GM12878 (cell line): Measurements from ENCODE around the gene GPR108. TPM values are rescaled to one million over a fixed set of nuclear protein-coding genes. Genes with fewer than 3 reads are reported as not detected.

Experiments
- BCLAF1 ChIP-seq: fragments of 450-650 bp; IDR thresholded peaks from 2 replicates; pipeline ENCODE4 v1.6.1; 2017; ENCODE audit warnings: antibody characterized with exemption, mild to moderate bottlenecking, moderate library complexity
- BHLHE40 ChIP-seq, 2 experiments: fragments of 450-650 bp in 1 of 2; IDR thresholded peaks; 2 replicates each; pipeline ENCODE4 v1.6.1; 2011 to 2017; ENCODE audit warnings: low read depth in 2 of 2, borderline replicate concordance in 1 of 2, improper control_type of control experiment in 1 of 2, low read length in 1 of 2, mild to moderate bottlenecking in 1 of 2
- BMI1 ChIP-seq: fragments of 450-650 bp; IDR thresholded peaks from 2 replicates; pipeline ENCODE4 v1.6.1; 2016; ENCODE audit warnings: mild to moderate bottlenecking, moderate library complexity, borderline replicate concordance
- CHD2 ChIP-seq: IDR thresholded peaks from 2 replicates; pipeline ENCODE4 v1.6.1; 2011; ENCODE audit warnings: low read depth, low read length, improper control_type of control experiment, borderline replicate concordance
- EED ChIP-seq: sonication (generic); IDR thresholded peaks from 2 replicates; pipeline ENCODE4 v1.6.1; 2016; ENCODE audit warnings: antibody characterized with exemption, low read depth
- EZH2 ChIP-seq: IDR thresholded peaks from 2 replicates; pipeline ENCODE4 v1.6.1; 2012; ENCODE audit warnings: low read depth, mild to moderate bottlenecking, control low read depth, inconsistent platforms, low read length, borderline replicate concordance; ENCODE audit not compliant: control insufficient read depth
- GABPA ChIP-seq: IDR thresholded peaks from 2 replicates; pipeline ENCODE4 v1.6.1; 2014; ENCODE audit warnings: antibody characterized with exemption, low read depth, mild to moderate bottlenecking, inconsistent platforms
- PKNOX1 ChIP-seq: fragments of 450-650 bp; IDR thresholded peaks from 2 replicates; pipeline ENCODE4 v1.6.1; 2016; ENCODE audit warnings: mild to moderate bottlenecking
- YY1 ChIP-seq: IDR thresholded peaks from 2 replicates; pipeline ENCODE4 v1.6.1; 2011; ENCODE audit warnings: low read depth, mild to moderate bottlenecking, low read length
- ZBTB4 ChIP-seq: fragments of 450-650 bp; formaldehyde crosslinking; IDR thresholded peaks from 2 replicates; pipeline ENCODE4 v1.4.0; 2022; ENCODE audit warnings: mild to moderate bottlenecking, moderate library complexity
- polyA plus RNA-seq, 11 experiments: library from polyadenylated mRNA; depleted of rRNA in 4 of 11; unstranded in 6 of 11; stranded (reverse) in 5 of 11; fragments of >200 nt; fragmentation: Nextera tagmentation in 4 of 11; fragmentation: Illumina TruSeq in 1 of 11; extraction: Ambion mirVana in 4 of 11; extraction: Trizol in 1 of 11; gene quantifications; 1 replicate in 1 of 11; 2 replicates in 10 of 11; pipeline versions ENCODE4 v1.2.1 to v1.2.3, GENCODE V29; 2011 to 2016; ENCODE audit warnings: inconsistent platforms in 2 of 11, missing spikeins in 2 of 11, low read depth in 1 of 11
- total RNA-seq, 4 experiments: library from RNA; depleted of rRNA in 3 of 4; stranded (reverse); fragments of >200 nt in 3 of 4; fragmentation: Illumina TruSeq in 1 of 4; extraction: Trizol in 1 of 4; gene quantifications; 2 replicates each; pipeline versions ENCODE4 v1.2.1 to v1.2.3, GENCODE V29; 2013 to 2021
- TF ChIP-seq, protein P1 (sequence below): IDR thresholded peaks from 2 replicates; pipeline ENCODE4 v1.6.1; 2012; ENCODE audit warnings: improper control_type of control experiment, low read depth, low read length; ENCODE audit not compliant: insufficient replicate concordance
- TF ChIP-seq, protein P2 (sequence below): IDR thresholded peaks from 2 replicates; pipeline ENCODE4 v1.6.1; 2012; ENCODE audit warnings: low read depth, low read length, improper control_type of control experiment
- TF ChIP-seq, protein P3 (sequence below): IDR thresholded peaks from 2 replicates; pipeline ENCODE4 v1.6.1; 2012; ENCODE audit warnings: low read depth, low read length, improper control_type of control experiment

The GPR108 gene
- total and polyA plus RNA-seq, 10 of the 15 experiments (the other 5 are each of a cell fraction or from before 2014, with no cell fraction given): 4.4 to 87.2 (median 57.1) TPM

GRCh38 chr19:6736169-6736916 is 1.0 kb downstream of the GPR108 start (continued):
- TF ChIP-seq, protein P1, sequence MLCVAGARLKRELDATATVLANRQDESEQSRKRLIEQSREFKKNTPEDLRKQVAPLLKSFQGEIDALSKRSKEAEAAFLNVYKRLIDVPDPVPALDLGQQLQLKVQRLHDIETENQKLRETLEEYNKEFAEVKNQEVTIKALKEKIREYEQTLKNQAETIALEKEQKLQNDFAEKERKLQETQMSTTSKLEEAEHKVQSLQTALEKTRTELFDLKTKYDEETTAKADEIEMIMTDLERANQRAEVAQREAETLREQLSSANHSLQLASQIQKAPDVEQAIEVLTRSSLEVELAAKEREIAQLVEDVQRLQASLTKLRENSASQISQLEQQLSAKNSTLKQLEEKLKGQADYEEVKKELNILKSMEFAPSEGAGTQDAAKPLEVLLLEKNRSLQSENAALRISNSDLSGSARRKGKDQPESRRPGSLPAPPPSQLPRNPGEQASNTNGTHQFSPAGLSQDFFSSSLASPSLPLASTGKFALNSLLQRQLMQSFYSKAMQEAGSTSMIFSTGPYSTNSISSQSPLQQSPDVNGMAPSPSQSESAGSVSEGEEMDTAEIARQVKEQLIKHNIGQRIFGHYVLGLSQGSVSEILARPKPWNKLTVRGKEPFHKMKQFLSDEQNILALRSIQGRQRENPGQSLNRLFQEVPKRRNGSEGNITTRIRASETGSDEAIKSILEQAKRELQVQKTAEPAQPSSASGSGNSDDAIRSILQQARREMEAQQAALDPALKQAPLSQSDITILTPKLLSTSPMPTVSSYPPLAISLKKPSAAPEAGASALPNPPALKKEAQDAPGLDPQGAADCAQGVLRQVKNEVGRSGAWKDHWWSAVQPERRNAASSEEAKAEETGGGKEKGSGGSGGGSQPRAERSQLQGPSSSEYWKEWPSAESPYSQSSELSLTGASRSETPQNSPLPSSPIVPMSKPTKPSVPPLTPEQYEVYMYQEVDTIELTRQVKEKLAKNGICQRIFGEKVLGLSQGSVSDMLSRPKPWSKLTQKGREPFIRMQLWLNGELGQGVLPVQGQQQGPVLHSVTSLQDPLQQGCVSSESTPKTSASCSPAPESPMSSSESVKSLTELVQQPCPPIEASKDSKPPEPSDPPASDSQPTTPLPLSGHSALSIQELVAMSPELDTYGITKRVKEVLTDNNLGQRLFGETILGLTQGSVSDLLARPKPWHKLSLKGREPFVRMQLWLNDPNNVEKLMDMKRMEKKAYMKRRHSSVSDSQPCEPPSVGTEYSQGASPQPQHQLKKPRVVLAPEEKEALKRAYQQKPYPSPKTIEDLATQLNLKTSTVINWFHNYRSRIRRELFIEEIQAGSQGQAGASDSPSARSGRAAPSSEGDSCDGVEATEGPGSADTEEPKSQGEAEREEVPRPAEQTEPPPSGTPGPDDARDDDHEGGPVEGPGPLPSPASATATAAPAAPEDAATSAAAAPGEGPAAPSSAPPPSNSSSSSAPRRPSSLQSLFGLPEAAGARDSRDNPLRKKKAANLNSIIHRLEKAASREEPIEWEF: peak; percentile 11
- no peak for TF ChIP-seq EED
- peak in 1 of 2 experiments; percentile 60; a peak in 2 of 4 replicates for TF ChIP-seq BHLHE40 (IDR thresholded peaks at IDR 0.05; ENCODE audit: borderline replicate concordance in 1 of 2, low read depth in 2 of 2, low read length in 1 of 2)
- TF ChIP-seq GABPA: no peak
- TF ChIP-seq BMI1: no peak
- TF ChIP-seq, protein P2, sequence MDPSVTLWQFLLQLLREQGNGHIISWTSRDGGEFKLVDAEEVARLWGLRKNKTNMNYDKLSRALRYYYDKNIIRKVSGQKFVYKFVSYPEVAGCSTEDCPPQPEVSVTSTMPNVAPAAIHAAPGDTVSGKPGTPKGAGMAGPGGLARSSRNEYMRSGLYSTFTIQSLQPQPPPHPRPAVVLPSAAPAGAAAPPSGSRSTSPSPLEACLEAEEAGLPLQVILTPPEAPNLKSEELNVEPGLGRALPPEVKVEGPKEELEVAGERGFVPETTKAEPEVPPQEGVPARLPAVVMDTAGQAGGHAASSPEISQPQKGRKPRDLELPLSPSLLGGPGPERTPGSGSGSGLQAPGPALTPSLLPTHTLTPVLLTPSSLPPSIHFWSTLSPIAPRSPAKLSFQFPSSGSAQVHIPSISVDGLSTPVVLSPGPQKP: no peak
- 0 out of 2 replicates have a peak, but pooled peaks have one; percentile 9 for TF ChIP-seq PKNOX1
- 0 out of 2 replicates have a peak, but pooled peaks have one; percentile 33 for TF ChIP-seq BCLAF1
- TF ChIP-seq, protein P3, sequence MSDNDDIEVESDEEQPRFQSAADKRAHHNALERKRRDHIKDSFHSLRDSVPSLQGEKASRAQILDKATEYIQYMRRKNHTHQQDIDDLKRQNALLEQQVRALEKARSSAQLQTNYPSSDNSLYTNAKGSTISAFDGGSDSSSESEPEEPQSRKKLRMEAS: no peak; the same call in 1 of the 2 replicates
- TF ChIP-seq ZBTB4 (CRISPR knock-in tag): no peak
- TF ChIP-seq CHD2: 0 out of 2 replicates have a peak, but pooled peaks have one; percentile 11
- no peak for TF ChIP-seq EZH2
- TF ChIP-seq YY1: peak; percentile 82
